ENCODE data around the gene NRXN3.

Gene NRXN3

DNA sequence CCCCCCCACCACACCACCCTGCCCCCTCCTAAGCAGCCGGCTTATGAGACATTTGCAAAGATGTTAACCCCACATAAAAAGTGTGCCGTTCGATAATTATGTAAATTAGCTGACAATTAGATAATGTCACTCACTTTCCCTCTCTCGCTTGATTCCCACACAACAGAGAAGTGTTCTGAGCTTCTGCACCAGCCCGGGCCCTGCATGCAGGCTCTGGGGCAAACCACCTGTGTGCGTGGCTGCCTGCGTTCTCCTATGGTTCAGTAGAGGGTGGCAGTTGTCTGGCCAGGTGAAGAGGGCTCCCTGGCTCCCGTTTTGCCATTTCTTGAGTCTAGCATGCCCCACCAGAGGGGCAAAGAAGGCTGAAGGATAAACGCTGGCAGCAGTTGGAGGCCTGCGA, 68.0 kb downstream of the NRXN3 start:
- no peak for DNase-seq (ENCODE audit: low spot score)
- TF ChIP-seq, protein P1, sequence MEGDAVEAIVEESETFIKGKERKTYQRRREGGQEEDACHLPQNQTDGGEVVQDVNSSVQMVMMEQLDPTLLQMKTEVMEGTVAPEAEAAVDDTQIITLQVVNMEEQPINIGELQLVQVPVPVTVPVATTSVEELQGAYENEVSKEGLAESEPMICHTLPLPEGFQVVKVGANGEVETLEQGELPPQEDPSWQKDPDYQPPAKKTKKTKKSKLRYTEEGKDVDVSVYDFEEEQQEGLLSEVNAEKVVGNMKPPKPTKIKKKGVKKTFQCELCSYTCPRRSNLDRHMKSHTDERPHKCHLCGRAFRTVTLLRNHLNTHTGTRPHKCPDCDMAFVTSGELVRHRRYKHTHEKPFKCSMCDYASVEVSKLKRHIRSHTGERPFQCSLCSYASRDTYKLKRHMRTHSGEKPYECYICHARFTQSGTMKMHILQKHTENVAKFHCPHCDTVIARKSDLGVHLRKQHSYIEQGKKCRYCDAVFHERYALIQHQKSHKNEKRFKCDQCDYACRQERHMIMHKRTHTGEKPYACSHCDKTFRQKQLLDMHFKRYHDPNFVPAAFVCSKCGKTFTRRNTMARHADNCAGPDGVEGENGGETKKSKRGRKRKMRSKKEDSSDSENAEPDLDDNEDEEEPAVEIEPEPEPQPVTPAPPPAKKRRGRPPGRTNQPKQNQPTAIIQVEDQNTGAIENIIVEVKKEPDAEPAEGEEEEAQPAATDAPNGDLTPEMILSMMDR (IDR thresholded peaks at IDR 0.05; ENCODE audit: extremely low read depth, missing control alignments), result no peak

DNA sequence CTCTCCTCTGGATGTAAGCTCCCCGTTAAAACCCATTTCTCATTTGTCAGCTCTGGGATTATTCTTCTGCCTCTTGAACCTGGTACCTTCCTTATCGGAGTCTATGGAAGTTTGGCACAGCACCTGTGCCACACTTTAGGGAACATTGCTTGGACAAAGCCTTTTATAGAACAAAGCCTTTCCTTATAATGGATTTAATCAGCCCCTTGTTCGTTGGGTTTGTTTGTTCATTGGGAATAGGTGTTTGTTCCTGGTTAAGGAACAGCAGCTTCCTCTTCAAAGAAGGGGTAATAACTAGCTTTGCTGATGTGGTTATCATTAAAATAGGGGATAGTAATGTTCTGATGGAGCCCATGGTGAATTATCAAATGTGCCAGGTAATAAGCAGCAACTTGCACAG, 70.4 kb downstream of the NRXN3 start:
- DNase-seq (ENCODE audit: low spot score), result no peak
- TF ChIP-seq, protein P1 (IDR thresholded peaks at IDR 0.05; ENCODE audit: extremely low read depth, missing control alignments), result no peak

DNA sequence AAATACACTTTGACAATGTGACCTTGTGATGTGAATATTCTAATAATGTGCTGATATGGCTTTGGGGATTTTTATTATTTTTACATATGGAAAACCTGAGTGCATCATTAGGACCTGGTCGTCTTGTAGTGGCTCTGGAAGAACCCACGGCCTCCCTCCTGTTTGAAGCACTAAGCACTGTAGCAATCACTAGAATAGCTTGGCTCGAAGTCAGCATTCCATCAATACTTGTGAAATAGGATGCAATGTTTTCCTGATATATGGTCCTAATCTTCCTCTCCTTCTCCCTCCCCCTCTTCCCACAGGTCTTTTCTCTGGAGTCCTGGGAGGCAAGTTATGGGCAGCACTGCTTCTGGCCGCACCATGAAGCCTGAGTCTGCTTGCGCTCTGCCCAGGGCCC, 71.9 kb downstream of the NRXN3 start:
- TF ChIP-seq, protein P1 (IDR thresholded peaks at IDR 0.05; ENCODE audit: extremely low read depth, missing control alignments), result no peak

DNA sequence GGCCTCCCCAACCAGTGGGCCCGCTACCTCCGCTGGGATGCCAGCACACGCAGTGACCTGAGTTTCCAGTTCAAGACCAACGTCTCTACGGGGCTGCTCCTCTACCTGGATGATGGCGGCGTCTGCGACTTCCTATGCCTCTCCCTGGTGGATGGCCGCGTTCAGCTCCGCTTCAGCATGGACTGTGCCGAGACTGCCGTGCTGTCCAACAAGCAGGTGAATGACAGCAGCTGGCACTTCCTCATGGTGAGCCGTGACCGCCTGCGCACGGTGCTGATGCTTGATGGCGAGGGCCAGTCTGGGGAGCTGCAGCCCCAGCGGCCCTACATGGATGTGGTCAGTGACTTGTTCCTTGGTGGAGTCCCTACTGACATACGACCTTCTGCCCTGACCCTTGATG, 73.0 kb downstream of the NRXN3 start:
- DNase-seq (ENCODE audit: low spot score), result no peak
- TF ChIP-seq, protein P1 (IDR thresholded peaks at IDR 0.05; ENCODE audit: extremely low read depth, missing control alignments), result no peak

More for the DNA sequence above, 71.9 kb downstream of the NRXN3 start:
- no peak for DNase-seq (ENCODE audit: low spot score)

DNA sequence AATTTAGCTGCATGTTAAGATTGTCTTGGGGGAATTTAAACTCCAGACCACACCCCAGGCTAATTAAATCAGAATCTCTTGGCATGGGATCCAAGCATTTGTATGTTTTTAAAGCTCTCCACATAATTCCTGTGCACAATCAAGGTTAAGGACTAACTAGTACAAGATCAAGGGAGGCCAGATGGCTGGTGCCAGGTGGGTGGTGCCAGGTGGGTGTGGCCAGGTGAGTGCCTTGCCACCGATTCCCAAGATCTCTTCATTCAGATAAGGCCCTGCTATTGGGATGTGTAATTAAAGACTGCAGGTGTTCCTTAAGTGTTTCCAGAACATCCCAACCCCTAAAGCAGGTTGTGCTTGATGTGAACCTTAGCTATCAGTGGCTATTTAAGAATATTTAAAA, 75.1 kb downstream of the NRXN3 start:
- TF ChIP-seq, protein P1 (IDR thresholded peaks at IDR 0.05; ENCODE audit: extremely low read depth, missing control alignments), result no peak
- no peak for DNase-seq (ENCODE audit: low spot score)

DNA sequence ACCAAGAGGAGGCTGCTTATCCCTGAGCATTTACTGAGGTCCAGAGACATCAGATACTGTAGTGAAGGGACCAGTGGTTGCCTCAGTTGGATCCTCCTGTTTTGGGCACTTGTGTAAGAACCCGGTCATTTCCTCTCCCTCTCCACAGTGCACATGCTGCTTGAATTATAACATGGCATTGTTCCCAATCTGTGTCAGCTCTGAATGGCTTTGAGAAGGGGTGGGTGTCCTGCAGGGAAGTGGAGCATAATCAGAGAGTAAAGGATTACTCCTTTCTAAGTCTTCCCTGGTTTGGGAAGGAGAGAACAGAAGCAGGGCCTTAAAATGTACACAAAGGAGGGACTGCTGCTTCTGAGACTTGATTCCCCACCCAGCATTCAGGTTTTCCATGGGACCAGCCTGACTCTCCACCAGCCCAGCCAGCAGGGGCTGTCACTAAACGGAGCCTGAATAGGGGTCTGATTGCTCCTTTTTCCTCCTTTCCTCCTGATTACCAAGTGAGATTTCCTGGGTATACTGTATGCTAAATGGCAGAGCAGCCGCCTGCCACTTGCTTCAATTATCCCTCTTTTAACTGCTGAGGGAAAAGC, 78.4 kb downstream of the NRXN3 start:
- TF ChIP-seq, protein P1 (IDR thresholded peaks at IDR 0.05; ENCODE audit: extremely low read depth, missing control alignments), result no peak
- no peak for DNase-seq (ENCODE audit: low spot score)

DNA sequence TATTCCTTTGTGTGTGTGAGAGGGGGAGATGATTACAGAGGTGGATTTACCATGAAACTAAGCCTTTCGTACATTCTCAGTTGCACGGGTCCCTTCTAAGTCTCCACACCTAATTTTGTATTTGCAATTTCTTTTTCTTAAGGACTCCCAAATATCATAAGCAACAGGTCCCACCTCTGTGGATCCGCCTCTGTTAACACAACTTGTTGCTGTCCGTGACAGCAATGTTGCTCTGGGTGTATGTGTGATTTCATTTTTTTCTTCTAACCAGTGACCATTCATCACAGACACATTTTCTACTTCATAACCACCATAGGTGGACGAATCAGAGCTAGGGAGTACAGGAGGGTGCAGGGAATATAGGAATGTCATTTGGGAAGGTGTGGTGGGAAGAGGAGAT, 81.1 kb downstream of the NRXN3 start:
- DNase-seq (ENCODE audit: low spot score), result no peak
- TF ChIP-seq, protein P1 (IDR thresholded peaks at IDR 0.05; ENCODE audit: extremely low read depth, missing control alignments), result no peak

Measured in GM20000 (cell line).